SU-DHL-6 (cell line): ENCODE measurements around the gene RFESD.

Experiments
- H2AFZ ChIP-seq: fragments of 200-600 bp; sonication (generic); 2 replicates; pipeline ENCODE4 v1.6.1; 2014; ENCODE audit warnings: low read depth, mild to moderate bottlenecking, moderate library complexity, mixed read lengths, antibody characterized with exemption, low read length; ENCODE audit not compliant: severe bottlenecking
- H3F3A ChIP-seq: fragments of 200-600 bp; shearing (Covaris generic); 2 replicates; pipeline ENCODE4 v1.6.0; 2016; ENCODE audit warnings: antibody characterized with exemption, mild to moderate bottlenecking; ENCODE audit not compliant: insufficient read depth
- H3K27ac ChIP-seq: fragments of 200-600 bp; sonication (generic); 2 replicates; pipeline ENCODE4 v1.5.1; 2016; ENCODE audit warnings: low read depth, mild to moderate bottlenecking, low read length, moderate library complexity, mixed read lengths
- H3K27me3 ChIP-seq: fragments of 200-600 bp; sonication (generic), shearing (Covaris generic); 2 replicates; pipeline ENCODE4 v1.6.0; 2014; ENCODE audit warnings: mild to moderate bottlenecking, low read length
- H3K36me3 ChIP-seq: fragments of 200-600 bp; sonication (generic); 2 replicates; pipeline ENCODE4 v1.6.1; 2014; ENCODE audit warnings: mild to moderate bottlenecking, low read length, mixed read lengths
- H3K4me2 ChIP-seq: fragments of 300-600, 200-600 bp; shearing (Covaris generic), sonication (generic); 2 replicates; pipeline ENCODE4 v1.6.0; 2014; ENCODE audit warnings: low read length, low read depth, mild to moderate bottlenecking; ENCODE audit not compliant: poor library complexity, severe bottlenecking
- H3K4me3 ChIP-seq: fragments of 200-600 bp; sonication (generic); 2 replicates; pipeline ENCODE4 v1.5.1; 2014; ENCODE audit warnings: antibody characterized with exemption, low read length, mild to moderate bottlenecking, mixed read lengths; ENCODE audit not compliant: insufficient read depth, poor library complexity, severe bottlenecking
- H3K79me2 ChIP-seq: fragments of 200-600 bp; sonication (generic); 2 replicates; pipeline ENCODE4 v1.6.1; 2014; ENCODE audit warnings: mild to moderate bottlenecking, low read length, moderate library complexity; ENCODE audit not compliant: insufficient read depth
- H3K9ac ChIP-seq: fragments of 200-600 bp; sonication (generic); 2 replicates; pipeline ENCODE4 v1.7.0; 2014; ENCODE audit warnings: mild to moderate bottlenecking, low read length
- H3K9me2 ChIP-seq: fragments of 200-600 bp; sonication (generic); replicated peaks from 2 replicates; pipeline ENCODE4 v1.6.1; 2014; ENCODE audit warnings: low read length; ENCODE audit not compliant: insufficient read depth
- H3K9me3 ChIP-seq: fragments of 200-600 bp; sonication (generic); 2 replicates; pipeline ENCODE4 v1.6.1; 2014; ENCODE audit warnings: low read length, mixed read lengths; ENCODE audit not compliant: insufficient read depth
- H4K20me1 ChIP-seq: fragments of 200-600 bp; sonication (generic); 2 replicates; pipeline ENCODE4 v1.6.1; 2014; ENCODE audit warnings: low read depth, mild to moderate bottlenecking, antibody characterized with exemption, low read length, moderate library complexity, mixed read lengths
- CTCF ChIP-seq: fragments of 200-600 bp; sonication (generic); IDR thresholded peaks from one replicate; pipeline ENCODE4 v1.5.1; 2017; ENCODE audit warnings: antibody characterized with exemption, mild to moderate bottlenecking, low read length, moderate library complexity; ENCODE audit not compliant: insufficient read depth, poor library complexity, severe bottlenecking
- EZH2phosphoT487 ChIP-seq: fragments of 200-600 bp; sonication (generic), shearing (Covaris generic); conservative IDR thresholded peaks from 2 replicates; pipeline ENCODE4 v1.6.1; 2018; ENCODE audit warnings: mild to moderate bottlenecking, antibody characterized with exemption, low read length, moderate library complexity, mixed read lengths

The RFESD gene

GRCh38 chr5:95610546-95610945, 36.0 kb upstream of the RFESD start:
- Histone ChIP-seq H3K79me2 (no peaks in the 10 kb centered on the region), H4K20me1 (no peaks in the 10 kb centered on the region), H3K4me3 (no peak overlapping the region), H3K27me3 (no peaks in the 10 kb centered on the region), H3K4me2 (no peak overlapping the region), H2AFZ (no peak overlapping the region), H3K27ac (no peak overlapping the region), H3K36me3 (no peaks in the 10 kb centered on the region), H3K9ac (no peak overlapping the region), H3K9me3 (no peaks in the 10 kb centered on the region), H3F3A (no peaks in the 10 kb centered on the region), H3K9me2 (no peaks in the 10 kb centered on the region)
- TF ChIP-seq CTCF (no peak), EZH2phosphoT487 (no peak)

- no peaks in the 10 kb centered on the region for H4K20me1 ChIP-seq
- no peak overlapping the region for H3K4me3 ChIP-seq
- H3K27me3 ChIP-seq: no peaks in the 10 kb centered on the region
- no peak overlapping the region for H2AFZ ChIP-seq
- no peaks in the 10 kb centered on the region for H3K36me3 ChIP-seq
- no peaks in the 10 kb centered on the region for H3K79me2 ChIP-seq
- no peaks in the 10 kb centered on the region for H3K9me2 ChIP-seq
- H3K9ac ChIP-seq: no peak overlapping the region
- H3K27ac ChIP-seq: no peak overlapping the region
- no peaks in the 10 kb centered on the region for H3K9me3 ChIP-seq
- no peak for TF ChIP-seq EZH2phosphoT487
- TF ChIP-seq CTCF: no peak
- no peaks in the 10 kb centered on the region for H3F3A ChIP-seq
- H3K4me2 ChIP-seq: no peak overlapping the region
Observed at GRCh38 chr5:95611396-95611795, 35.2 kb upstream of the RFESD start.

- H3K9me3 ChIP-seq: no peaks in the 10 kb centered on the region
- H3K79me2 ChIP-seq: no peaks in the 10 kb centered on the region
- H3K9ac ChIP-seq: no peak overlapping the region
- no peak overlapping the region for H2AFZ ChIP-seq
- no peaks in the 10 kb centered on the region for H3K27me3 ChIP-seq
- no peaks in the 10 kb centered on the region for H4K20me1 ChIP-seq
- H3K27ac ChIP-seq: no peak overlapping the region
- no peaks in the 10 kb centered on the region for H3K9me2 ChIP-seq
- no peak overlapping the region for H3K4me2 ChIP-seq
- H3F3A ChIP-seq: no peaks in the 10 kb centered on the region
- no peak overlapping the region for H3K4me3 ChIP-seq
- no peak for TF ChIP-seq EZH2phosphoT487
- TF ChIP-seq CTCF: no peak
- H3K36me3 ChIP-seq: no peaks in the 10 kb centered on the region
Observed at GRCh38 chr5:95613514-95613913, 33.1 kb upstream of the RFESD start.

- H3K79me2 ChIP-seq: no peaks in the 10 kb centered on the region
- H3K9me2 ChIP-seq: no peaks in the 10 kb centered on the region
- no peaks in the 10 kb centered on the region for H3K36me3 ChIP-seq
- no peaks in the 10 kb centered on the region for H3K27me3 ChIP-seq
- no peaks in the 10 kb centered on the region for H3K9me3 ChIP-seq
- TF ChIP-seq CTCF: no peak
- TF ChIP-seq EZH2phosphoT487: no peak
- no peak overlapping the region for H2AFZ ChIP-seq
- no peaks in the 10 kb centered on the region for H4K20me1 ChIP-seq
- no peak overlapping the region for H3K9ac ChIP-seq
- H3K27ac ChIP-seq: no peak overlapping the region
- H3K4me3 ChIP-seq: no peak overlapping the region
- no peak overlapping the region for H3K4me2 ChIP-seq
- H3F3A ChIP-seq: no peaks in the 10 kb centered on the region
Observed at GRCh38 chr5:95615164-95615467, 31.5 kb upstream of the RFESD start.
